PFSK-1 (cell line): ENCODE data around the gene PPIA.

Experiments used
- POLR2AphosphoS5 ChIP-seq: IDR thresholded peaks from 2 replicates; pipeline ENCODE4 v1.6.1; 2012; ENCODE audit warnings: low read depth, mild to moderate bottlenecking, control low read depth, low read length, moderate library complexity
- TF ChIP-seq, protein P1 (sequence below), 2 experiments: IDR thresholded peaks; 2 replicates each; pipeline versions ENCODE4 v1.6.1 to v1.8.0; 2011 to 2012; ENCODE audit warnings: low read depth in 2 of 2, low read length in 2 of 2, control low read depth in 1 of 2, inconsistent platforms in 1 of 2, mild to moderate bottlenecking in 1 of 2, moderate library complexity in 1 of 2; ENCODE audit not compliant: insufficient read depth in 1 of 2

DNA sequence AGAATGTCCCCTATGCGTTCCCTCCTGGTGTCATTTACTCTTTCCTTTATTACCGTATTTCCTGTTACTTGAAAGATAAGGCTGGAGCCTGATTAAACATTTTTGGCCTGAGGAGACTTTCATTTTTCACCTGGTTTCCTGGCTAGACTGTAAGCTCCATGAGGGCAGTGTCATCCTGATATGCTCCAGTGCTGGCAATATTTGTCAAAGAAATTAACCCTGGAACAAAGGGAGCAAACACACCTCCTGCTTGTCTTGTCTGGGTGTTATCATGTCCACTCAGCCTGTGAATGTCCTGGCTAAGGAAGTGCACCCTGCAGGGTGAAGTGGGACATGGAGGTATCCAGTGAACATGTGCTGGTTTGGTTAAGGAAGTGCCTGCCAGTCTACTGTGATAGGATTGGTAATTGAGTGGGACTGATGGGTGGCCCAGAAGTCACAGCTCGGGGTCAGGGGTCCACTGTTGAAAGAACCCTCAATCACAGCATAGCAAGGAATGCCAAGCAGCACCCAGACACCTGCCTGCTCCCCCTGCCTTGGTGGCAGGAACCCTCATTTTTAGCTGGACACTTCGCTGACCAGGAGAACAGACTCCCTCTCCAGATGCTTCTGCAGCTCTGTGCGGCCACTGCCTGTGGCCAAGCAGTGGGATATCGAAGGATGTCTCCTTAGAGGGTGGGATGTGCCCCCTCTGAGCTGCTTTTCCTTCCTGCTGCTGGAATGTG lies 20.9 kb upstream of the PPIA start:
- TF ChIP-seq, protein P1, sequence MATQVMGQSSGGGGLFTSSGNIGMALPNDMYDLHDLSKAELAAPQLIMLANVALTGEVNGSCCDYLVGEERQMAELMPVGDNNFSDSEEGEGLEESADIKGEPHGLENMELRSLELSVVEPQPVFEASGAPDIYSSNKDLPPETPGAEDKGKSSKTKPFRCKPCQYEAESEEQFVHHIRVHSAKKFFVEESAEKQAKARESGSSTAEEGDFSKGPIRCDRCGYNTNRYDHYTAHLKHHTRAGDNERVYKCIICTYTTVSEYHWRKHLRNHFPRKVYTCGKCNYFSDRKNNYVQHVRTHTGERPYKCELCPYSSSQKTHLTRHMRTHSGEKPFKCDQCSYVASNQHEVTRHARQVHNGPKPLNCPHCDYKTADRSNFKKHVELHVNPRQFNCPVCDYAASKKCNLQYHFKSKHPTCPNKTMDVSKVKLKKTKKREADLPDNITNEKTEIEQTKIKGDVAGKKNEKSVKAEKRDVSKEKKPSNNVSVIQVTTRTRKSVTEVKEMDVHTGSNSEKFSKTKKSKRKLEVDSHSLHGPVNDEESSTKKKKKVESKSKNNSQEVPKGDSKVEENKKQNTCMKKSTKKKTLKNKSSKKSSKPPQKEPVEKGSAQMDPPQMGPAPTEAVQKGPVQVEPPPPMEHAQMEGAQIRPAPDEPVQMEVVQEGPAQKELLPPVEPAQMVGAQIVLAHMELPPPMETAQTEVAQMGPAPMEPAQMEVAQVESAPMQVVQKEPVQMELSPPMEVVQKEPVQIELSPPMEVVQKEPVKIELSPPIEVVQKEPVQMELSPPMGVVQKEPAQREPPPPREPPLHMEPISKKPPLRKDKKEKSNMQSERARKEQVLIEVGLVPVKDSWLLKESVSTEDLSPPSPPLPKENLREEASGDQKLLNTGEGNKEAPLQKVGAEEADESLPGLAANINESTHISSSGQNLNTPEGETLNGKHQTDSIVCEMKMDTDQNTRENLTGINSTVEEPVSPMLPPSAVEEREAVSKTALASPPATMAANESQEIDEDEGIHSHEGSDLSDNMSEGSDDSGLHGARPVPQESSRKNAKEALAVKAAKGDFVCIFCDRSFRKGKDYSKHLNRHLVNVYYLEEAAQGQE (IDR thresholded peaks at IDR 0.05; ENCODE audit: insufficient read depth in 1 of 2, low read depth in 2 of 2, low read length in 2 of 2), result no peak
- TF ChIP-seq POLR2AphosphoS5, result no peak
